Measurements from ENCODE around the gene ALKBH4.
"Not testable (repeated sequence)": the region's sequence is repeated elsewhere in the genome, so short reads cannot be mapped to it uniquely, and the experiment has no call there.

- TF ChIP-seq CTCF, POLR2A (IDR thresholded peaks at IDR 0.05): not testable (repeated sequence)
Observed at GRCh38 chr7:102479982-102480637, 15.4 kb upstream of the ALKBH4 start.
